Hematopoietic multipotent progenitor cell (in vitro differentiated cells): Measurements from ENCODE around the gene FOXD1. TPM values are rescaled to one million over a fixed set of nuclear protein-coding genes. Genes with fewer than 3 reads are reported as not detected.
"Not testable (repeated sequence)": the region's sequence is repeated elsewhere in the genome, so short reads cannot be mapped to it uniquely, and the experiment has no call there.

Source experiments
- DNase-seq, 3 donors: peaks; one replicate each; pipeline ENCODE4 v3.0.0-alpha.2; 2011 to 2015; ENCODE audit warnings: low read depth in 2 of 3, low spot score in 2 of 3
- total RNA-seq: library from RNA; depleted of rRNA; stranded (reverse); fragments of >200 nt; gene quantifications from one replicate; pipeline ENCODE4 v1.2.3, GENCODE V29; 2012

Gene FOXD1
- total RNA-seq, 1 donor: not detected

DNA sequence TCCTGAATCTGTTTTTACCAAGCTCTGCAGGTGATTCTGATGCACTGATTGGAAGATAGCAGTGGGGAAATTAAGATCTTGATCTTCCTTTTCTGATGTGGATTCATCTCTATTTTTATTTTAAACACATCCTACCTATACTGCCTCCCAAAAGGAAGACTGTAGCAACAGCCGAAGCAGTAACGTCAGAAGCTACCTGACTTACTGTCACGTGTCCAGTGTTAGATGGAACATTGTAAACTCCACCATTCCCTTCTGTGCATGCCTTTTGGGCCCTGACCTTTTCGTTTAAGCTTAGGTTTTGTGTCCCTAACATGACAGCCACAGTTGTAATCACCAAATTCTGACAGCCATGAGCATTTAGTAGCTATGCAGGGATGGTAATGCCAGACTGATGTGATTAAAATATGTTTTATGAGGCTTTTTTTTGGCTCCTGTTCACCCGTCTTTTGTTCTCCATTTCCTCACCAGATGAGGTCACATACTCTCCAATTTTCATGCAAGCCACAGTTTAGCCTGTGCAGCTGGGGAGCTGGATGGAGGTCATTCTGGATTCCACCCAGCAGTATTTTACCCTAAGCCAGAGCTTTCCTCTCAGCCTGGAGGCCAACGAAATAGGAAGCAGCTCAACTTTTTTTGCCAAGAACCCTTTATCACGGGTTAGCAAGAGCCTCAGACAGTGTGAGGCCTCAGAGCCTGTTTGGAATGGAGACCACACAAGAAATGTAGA is 15.6 kb upstream of the FOXD1 start:
- DNase-seq: no peak

DNA sequence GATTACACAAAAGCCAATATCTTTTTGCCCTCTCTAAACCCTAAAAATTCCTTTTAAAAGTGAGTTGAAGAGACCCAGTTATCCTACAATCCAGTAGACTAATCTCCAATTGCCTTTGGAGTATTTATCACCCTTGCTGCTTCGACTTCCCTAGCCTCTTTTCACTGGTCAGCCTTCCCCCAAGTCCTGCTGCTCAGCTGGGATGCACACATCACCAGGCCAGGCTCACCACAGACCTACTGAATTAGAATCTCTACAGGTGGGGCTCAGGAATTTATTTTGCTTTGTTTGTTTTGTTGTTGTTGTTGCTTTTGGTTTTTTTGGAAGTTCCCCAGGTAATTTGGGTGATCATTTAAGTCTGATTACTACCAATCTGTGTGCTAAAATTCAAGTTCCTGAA is 11.6 kb upstream of the FOXD1 start:
- no peak for DNase-seq

DNA sequence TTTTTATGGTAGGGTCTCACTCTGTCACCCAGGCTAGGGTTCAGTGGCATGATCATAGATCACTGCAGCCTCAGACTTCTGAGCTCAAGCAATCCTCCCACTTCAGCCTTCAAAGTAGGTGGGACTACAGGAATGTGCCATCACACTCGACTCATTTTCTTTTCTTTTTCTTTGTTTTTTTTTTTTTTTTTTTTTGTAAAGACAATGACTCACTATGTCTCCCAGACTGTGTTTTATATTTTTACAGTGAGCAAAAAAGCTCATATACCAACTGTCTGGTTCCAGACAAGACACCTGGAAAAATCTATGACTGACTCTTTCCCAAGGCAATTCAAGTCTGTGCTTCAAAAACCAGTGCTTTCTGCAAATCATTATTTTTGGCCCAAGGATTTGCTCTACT is 10.8 kb upstream of the FOXD1 start:
- no peak for DNase-seq

DNA sequence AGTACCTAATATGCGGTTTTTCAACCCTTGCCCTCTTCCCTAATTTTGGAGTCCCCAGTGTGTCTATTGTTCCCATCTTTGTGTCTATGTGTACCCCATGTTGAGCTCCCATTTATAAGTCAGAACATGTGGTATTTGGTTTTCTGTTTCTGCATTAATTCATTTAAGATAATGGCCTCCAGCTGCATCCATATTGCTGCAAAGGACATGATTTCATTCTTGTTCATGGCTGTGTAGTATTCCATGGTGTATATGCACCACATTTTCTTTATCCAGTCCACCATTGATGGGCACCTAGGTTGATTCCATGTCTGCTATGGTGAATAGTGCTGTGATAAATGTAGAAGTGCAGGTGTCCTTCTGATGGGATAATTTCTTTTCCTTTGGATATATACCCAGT is 7.9 kb upstream of the FOXD1 start:
- DNase-seq: not testable (repeated sequence)

DNA sequence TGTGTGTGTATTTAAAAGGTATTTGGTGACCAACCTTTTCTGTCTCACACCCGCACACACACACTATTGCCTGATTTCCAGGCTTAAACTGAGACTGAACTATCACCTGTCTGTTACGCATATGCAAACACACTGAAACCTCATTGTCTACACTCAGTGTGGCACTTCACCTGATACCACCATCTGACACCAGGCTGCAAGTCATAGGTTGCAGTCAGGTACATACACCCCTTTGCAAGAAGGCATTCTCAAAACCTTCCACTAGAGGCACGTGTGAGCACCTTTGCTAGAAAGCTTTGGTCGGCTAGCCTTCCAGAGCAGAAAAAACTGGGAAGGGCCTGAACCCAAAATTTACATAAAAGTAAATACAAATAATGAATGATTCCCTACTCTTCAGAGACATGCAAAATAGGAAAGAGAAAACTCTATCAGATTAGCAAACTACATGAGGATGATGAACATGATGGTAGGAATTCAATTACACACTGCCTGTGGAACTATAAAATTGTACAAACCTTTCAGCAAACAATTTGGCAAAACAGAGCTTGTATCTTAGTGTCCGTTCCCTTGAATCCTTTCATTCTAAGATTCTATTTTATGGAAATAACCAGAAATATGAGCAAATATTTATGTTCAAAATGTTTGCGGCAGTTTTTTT is 5.9 kb upstream of the FOXD1 start:
- peak in 1 of 3 donors; percentile 55 for DNase-seq

DNA sequence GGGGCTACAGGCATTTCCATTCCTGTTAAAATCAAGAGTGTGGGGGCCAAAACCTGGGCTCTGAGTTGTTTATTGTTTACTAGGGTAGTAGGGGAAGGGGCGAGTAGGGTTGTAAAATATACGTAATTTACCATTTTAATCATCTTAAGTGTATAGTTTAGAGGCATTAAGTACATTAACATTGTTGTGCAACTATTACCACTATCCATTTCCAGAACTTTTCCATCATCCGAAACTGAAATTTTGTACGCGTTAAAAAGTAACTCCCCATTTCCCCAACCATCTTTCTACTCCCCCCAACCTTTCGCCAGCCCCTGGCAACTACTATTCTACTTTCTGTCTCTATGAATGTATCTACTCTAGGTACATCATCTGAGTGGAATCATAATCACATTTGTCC is 3.6 kb upstream of the FOXD1 start:
- DNase-seq: no peak

DNA sequence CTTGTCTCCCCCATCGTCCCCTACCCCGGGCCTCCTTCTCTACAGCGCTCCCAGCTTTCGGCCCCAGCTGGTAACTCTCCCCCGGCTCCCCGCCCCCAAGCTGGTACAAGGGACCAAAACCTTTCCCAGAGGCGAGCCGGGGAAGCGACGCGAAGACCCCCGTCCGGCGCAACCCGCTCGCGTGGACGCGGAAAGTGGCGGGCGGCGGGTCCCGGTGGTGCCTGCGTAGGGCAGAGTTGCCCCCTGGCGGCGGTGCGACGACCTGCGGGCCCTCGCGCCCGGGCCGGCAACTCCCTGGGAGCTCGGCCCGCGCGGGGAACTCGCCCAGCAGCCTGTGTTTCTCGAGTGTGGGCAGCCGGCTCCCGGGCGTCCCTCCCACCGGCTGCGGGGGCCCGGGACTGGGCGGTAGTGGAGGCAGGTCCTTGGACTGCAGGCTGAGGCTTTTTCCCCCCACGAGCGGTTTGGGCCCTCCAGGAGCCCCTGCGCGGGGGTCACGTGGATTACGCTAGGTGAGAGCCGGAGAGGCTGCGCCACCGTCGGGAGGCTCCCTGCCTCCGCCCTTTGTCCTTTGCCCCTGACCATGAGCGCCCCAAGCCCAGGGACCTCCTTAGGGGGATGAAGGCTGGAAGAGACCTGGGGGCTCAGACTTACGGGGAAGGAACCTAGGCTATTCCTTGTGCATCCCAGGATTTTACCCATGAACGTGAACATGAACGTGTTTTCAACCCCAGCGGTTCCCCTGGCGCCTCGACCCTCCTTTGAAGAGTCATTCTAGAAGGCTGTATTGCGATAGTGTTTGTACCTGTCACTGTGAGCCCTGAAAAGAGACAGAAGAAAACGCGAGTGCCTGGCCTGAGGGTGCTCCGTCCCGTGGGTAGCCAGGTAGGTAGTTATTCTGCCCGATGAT is 2.9 kb upstream of the FOXD1 start:
- DNase-seq: peak in 2 of 3 donors; percentile 66 to 71

DNA sequence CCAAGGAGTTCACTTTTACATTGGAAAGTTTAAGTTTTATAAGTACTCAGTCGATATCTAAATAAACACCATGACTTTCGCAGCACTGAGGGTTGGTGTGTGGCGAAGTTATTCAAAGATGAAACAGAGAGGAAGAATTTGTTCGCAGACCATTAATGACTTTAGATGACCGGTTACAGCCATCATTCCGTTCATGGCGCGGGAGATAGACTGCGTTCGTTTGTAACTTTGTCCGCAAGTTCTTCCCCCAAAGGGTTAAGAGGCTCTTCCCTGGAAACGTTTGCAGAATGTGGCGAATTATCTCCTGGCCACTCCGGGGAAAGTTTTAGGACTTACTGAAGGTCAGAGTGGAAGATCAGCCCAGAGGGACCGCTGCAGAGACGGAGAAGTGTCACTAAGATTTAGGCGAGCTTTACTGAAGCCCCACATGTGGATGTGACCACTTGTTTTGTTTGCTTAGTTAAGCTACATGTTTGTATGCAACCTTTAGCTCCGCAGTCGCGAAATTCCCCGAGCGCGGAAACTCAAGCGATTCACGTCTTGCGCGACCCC is 2.2 kb upstream of the FOXD1 start:
- peak in 1 of 3 donors; percentile 41 for DNase-seq

DNA sequence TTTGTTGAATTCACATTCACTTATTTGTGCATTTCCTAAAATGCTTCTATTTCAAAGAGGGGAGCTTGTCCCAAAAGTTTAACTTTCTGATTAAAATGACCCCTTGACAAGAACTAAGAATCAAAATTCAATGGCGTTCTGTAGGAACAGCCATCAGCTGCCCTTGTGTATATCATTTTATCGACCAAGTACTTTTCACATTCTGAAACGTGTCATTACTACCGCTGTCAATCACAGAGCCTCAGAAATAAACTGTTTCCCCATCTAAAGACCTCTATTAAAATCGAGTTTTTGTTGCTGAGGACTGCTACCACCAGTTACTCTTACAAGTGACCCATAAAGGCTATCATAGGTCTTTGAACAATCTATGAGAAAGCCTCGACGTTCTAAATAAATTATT is 1.6 kb upstream of the FOXD1 start:
- DNase-seq: no peak

DNA sequence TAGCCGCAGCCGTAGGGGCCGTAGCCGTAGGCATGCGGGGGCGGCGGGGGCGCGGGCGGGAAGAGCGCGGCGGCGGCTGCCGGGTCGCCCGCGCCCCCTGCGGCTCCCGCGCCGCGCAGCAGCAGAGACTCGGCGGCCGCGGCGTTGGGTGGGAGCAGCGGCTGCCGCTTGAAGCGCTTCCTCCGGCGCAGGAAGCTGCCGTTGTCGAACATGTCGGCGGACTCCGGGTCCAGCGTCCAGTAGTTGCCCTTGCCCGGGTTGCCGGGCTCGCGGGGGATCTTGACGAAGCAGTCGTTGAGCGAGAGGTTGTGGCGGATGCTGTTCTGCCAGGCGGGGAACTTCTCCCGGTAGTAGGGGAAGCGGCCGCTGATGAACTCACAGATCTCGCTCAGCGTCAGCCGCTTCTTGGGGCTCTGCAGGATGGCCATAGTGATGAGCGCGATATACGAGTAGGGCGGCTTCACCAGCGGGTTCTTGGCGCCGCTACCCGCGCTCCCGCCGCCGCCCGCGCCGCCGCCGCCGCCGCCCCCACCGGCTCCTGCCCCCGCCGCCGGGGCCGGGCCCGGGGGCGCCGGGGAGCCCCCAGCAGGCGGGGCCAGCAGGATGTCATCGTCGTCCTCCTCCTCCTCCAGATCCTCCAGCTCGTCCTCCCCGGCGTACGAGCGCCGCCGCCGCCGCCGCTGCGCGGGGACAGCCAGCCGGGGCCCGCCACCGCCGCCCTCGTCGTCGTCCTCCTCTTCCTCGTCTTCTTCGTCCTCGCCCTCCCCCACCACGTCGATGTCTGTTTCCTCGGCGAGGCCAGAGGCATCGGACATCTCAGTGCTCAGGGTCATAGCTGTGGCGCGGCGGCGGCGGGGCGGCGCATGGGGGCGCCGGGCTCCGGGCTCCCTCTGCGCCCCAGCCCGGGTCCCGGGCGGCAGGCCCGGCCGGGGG is 781 bp downstream of the FOXD1 start:
- peak in 1 of 3 donors; percentile 55 for DNase-seq

DNA sequence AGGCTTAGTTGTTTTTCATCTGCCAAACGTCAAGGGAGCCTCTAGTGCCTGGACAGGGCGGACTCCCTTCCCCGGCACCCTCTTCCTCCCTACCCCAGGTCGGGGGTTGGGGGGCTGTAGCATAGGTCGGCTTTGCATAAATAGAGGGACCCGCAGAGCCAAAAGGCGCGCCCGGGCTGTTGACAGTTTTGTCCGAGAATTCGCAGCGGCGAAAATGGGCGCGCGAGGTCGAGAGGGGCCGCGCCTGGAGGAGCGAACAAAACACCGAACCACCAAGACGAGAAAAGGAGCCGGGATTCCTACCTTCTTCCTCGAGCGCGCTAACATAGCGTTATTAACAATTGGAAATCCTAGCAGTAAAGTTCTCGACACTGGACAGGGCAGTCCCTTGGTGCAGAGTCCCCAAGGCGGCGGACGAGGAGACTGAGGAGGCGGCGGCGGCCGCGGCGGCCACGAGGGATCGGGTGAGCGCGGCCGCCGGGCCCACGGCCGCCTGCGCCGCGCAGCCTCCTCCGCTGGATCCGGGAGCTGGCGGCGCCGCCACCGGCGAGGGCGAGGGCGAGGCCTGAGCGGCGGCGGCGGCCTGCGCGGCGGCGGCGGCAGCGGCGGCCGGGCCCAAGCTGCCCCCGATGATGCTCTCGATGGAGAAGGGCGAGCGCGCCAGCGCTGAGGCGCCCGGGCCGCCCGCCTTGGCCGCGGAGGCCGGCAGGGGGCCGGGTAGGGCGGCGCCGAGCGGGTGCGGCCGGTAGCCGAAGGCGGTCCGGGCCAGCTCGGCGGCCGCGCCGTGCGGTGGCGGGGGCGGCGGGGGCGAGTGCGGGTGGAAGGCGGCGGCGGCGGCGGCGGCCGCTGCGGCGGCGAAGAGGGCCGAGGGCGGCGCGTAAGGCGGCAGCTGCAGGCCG is 1.7 kb downstream of the FOXD1 start:
- no peak for DNase-seq

DNA sequence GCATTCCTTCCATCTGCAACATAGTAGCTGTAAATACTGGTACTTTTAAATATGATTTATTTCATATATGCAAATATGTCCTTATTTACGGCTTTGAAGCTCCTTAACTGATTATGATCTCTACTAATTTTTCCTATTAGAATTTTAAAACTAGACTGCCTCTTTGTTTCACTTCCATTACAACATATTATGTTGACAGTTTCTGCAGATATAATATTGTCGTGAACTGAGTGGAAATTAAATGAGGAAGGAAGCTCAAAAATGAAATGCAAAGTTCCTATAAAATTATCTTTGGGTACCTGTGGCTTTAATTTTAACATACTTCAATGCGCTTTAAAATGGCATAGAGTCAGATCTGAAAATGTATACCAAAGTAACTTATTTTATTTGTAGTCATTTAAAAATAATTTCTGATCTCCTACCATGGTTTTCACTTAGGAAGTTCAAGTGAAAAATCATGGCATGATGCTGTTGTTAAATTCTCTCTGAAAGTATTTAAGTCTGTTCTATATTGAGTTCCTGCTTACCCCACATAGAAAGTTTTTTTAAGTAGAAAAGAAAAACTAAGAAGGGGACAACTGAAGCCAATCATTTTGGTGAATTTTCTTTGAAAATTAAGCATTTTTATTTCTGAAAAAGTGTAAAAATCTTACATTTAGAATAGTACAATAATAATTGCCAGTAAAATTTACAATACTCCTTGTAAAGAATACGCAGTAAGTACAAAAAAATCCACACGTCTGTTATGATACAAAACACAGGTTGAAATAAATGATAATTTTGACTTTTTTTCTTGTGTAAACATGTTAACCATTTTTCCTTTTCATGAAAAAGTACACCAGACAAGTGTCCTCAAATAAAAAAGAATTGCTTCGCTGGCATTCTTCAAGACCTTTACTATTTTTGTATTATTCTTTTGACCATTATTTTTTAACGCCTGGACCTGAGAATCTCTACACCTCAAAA is 2.6 kb downstream of the FOXD1 start:
- DNase-seq: peak in 1 of 3 donors; percentile 31

DNA sequence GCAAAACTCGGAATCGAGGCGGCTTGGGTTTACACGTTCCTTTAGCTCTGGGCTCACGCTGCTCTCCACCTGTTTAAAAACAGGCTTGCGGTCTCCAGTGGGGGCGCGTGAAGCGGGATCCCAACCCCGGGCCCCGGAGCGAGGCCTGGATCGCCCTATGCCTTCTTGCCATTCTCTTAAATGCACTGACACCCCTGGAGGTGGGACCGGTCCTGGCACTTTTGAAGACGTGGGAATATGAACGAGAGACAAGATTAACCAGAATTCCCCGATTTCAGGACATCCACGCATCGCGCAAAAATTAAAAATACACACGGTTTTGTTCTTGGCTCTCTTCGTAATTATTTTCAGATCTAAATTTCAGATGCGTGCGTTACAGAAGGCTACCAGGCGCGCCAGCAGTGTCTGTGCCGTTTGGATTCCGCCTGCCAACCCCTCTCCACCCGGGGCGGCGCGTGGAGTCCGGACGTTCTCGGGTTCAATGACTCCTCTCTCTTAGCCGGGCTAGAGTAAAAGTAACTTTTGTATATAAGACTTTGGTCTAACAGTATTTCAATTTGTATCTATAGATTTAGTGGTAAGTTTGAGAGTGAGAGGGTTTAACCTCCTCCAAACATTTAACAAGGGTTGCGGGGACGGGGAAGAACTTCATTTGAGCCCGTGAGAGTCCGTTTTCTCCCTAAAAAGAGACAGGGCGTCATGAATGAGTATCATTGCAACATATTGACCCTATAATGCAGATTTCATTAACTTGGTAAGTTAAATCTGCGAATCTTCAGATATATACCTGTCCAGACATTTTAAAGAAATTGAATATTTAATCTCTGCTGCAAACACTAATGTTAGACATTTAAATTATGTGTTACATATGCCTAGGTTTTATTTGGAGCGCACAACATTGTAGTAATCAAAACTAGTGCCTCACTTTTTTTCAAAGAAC is 3.8 kb downstream of the FOXD1 start:
- no peak for DNase-seq

DNA sequence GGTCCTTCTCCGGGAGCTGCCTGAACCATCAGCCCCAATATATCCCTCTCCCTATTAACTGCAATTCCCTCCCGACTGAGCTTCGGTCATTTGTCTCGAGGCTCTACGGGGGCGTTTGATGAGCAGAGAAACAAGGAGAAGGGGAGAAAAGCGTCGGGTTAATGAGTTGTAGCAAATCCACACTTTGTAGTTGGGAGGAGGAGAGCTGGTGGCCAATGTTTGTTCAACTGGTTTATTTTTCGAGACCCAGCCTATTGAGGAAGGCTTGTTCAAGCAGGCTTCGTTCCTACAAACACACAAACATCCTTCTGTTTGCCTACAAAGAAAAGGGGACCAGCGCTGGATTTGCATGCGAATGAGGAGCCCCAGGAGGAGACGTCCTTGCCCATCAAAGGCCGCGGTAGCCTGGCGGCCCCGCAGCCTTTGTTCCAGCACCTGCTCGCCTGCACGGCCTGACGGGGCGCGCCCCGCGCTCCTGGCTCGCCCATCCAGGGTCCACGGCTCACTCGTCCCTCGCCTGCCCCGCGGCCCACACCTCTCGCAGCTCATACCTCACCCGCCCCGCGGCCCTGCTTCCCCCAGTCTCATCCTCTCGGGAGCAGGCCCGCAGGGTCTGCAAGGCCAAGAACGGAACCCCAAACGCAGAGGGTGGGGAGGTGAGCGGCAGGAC is 4.6 kb downstream of the FOXD1 start:
- DNase-seq: no peak

DNA sequence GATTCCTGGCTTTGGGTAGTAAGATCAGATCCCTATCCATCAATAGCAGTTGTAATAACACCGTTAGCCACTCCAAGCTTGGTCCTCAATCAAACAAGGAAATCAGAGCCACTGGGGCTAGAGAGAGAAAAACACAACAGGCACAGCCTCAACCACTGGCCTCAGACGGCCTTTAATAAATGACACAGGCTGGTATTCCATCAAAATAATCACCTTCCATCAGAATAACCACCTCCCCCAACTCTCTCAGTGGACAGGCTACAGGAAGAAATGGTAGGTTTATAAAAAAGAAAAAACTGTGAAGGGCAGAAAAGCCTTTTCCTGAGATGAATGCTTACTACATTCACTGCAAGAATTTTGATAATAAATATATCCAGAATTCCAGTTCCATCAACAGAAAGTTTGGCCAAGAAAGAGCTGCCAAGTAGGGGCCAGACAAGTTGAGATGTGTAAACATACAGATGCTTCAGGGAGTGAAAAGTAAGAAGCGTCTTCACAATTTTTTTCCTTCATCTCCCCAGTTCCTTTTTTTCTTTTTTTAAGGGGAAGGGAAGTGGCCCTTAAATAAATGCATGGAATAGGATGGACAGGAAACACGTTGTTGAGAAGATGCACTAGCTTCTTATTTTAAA is 5.5 kb downstream of the FOXD1 start:
- DNase-seq: no peak
